ENCODE measurements around the gene CHST11.

GRCh38 chr12:104568935-104569334, 112.2 kb downstream of the CHST11 start:
- TF ChIP-seq, protein P1, sequence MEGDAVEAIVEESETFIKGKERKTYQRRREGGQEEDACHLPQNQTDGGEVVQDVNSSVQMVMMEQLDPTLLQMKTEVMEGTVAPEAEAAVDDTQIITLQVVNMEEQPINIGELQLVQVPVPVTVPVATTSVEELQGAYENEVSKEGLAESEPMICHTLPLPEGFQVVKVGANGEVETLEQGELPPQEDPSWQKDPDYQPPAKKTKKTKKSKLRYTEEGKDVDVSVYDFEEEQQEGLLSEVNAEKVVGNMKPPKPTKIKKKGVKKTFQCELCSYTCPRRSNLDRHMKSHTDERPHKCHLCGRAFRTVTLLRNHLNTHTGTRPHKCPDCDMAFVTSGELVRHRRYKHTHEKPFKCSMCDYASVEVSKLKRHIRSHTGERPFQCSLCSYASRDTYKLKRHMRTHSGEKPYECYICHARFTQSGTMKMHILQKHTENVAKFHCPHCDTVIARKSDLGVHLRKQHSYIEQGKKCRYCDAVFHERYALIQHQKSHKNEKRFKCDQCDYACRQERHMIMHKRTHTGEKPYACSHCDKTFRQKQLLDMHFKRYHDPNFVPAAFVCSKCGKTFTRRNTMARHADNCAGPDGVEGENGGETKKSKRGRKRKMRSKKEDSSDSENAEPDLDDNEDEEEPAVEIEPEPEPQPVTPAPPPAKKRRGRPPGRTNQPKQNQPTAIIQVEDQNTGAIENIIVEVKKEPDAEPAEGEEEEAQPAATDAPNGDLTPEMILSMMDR (IDR thresholded peaks at IDR 0.05): no peak
- TF ChIP-seq POLR2A (IDR thresholded peaks at IDR 0.05): no peak
